Activated naive CD4-positive, alpha-beta T cell treated with anti-CD3 and anti-CD28 coated beads, Interleukin-2, amount 10 ng/mL, durations not matched to agents 5 hours and 36 hours (primary cell): Measurements from ENCODE around the gene HTR2C. TPM values are rescaled to one million over a fixed set of nuclear protein-coding genes. Genes with fewer than 3 reads are reported as not detected.

Experiments used
- microRNA-seq: library from miRNA; unstranded; fragments of <30 nt; microRNA quantifications from one replicate; pipeline ENCODE4 v1.2.0, GENCODE V29; 2022; ENCODE audit warnings: borderline microRNAs expressed, borderline replicate concordance
- total RNA-seq, 2 experiments: library from RNA; stranded (reverse); gene quantifications; one replicate each; pipeline ENCODE4 v1.2.3, GENCODE V29; 2021

The HTR2C gene
- not detected for total RNA-seq

GRCh38 chrX:114583646-114584374, at the start of gene HTR2C:
Gene HTR2C (plus strand): TSS chrX:114584086. CDS start chrX:114726937, 142,851 bp downstream.

Small RNA genes lying within 50 kb of the gene (microRNA-seq; reads per million reads assigned to microRNA genes)
- not detected for gene MIR1264
- gene MIR1298, result not detected
- not detected for gene MIR1911
- not detected for gene MIR1912
- gene MIR448, result not detected
- not detected for gene MIR764
